Heart right ventricle (tissue), 16 donors: ENCODE data around the gene ATN1. TPM values are rescaled to one million over a fixed set of nuclear protein-coding genes. Genes with fewer than 3 reads are reported as not detected.

ENCODE experiments used
- ATAC-seq, 8 donors: fragments of 200-7000 bp; cut with Tn5 transposase; one replicate each; pipeline ENCODE4 v1.9.1; 2020; ENCODE audit warnings: mild to moderate bottlenecking in 8 of 8, moderate library complexity in 8 of 8, moderate number of reproducible peaks in 1 of 8
- DNase-seq, 2 donors: peaks; one replicate each; pipeline ENCODE4 v3.0.0-alpha.2; 2020
- H3K27ac ChIP-seq, 10 donors: fragments of 200-600 bp; sonication (generic) in 2 of 10; one replicate each; pipeline versions ENCODE4 v1.5.0 to v1.8.0; 2020 to 2022; ENCODE audit warnings: mild to moderate bottlenecking in 3 of 10
- H3K27me3 ChIP-seq, 7 donors: fragments of 200-600 bp; one replicate each; pipeline ENCODE4 v1.8.0; 2021 to 2022; ENCODE audit warnings: mild to moderate bottlenecking in 2 of 7
- H3K36me3 ChIP-seq, 9 donors: fragments of 200-600 bp; sonication (generic) in 1 of 9; one replicate each; pipeline versions ENCODE4 v1.5.0 to v1.8.0; 2020 to 2022; ENCODE audit warnings: mild to moderate bottlenecking in 2 of 9
- H3K4me1 ChIP-seq, 9 donors: fragments of 200-600 bp; sonication (generic) in 1 of 9; one replicate each; pipeline versions ENCODE4 v1.5.0 to v1.8.0; 2020 to 2022; ENCODE audit warnings: mild to moderate bottlenecking in 4 of 9
- H3K4me3 ChIP-seq, 10 donors: fragments of 200-600 bp; sonication (generic) in 2 of 10; one replicate each; pipeline versions ENCODE4 v1.5.0 to v1.8.0; 2020 to 2022; ENCODE audit warnings: mild to moderate bottlenecking in 7 of 10, moderate library complexity in 2 of 10
- H3K9me3 ChIP-seq, 11 donors: fragments of 200-600 bp in 10 of 11; sonication (generic) in 2 of 11; one replicate each; pipeline versions ENCODE4 v1.5.0 to v1.8.0; 2013 to 2022; ENCODE audit warnings: mild to moderate bottlenecking in 2 of 11, control low read depth in 1 of 11, moderate library complexity in 1 of 11
- CTCF ChIP-seq, 9 donors: fragments of 200-600 bp; sonication (generic) in 2 of 9; IDR thresholded peaks; one replicate each; pipeline versions ENCODE4 v1.5.0 to v1.8.0; 2021 to 2022; ENCODE audit warnings: antibody characterized with exemption in 9 of 9, mild to moderate bottlenecking in 5 of 9, moderate library complexity in 1 of 9
- WGBS, 2 donors: extraction: QIAGEN DNeasy Blood & Tissue Kit; methylation state at CpG; one replicate each; pipeline ENCODE4 v1.1.7; 2013; ENCODE audit warnings: inconsistent platforms in 1 of 2; 5-methylcytosine and 5-hydroxymethylcytosine counted together
- intact Hi-C, 10 donors: fragments of 100-400 bp; cut with DNase I; formaldehyde crosslinking; loops; one replicate each; pipeline versions ENCODE4 v1.11.1 to v1.14.2; 2022
- polyA plus RNA-seq, 2 donors: library from polyadenylated mRNA; stranded (reverse); fragments of 200-250 nt; gene quantifications; one replicate each; pipeline ENCODE4 v1.2.3, GENCODE V29; 2013
- total RNA-seq, 10 donors: library from RNA; stranded (reverse); fragmentation: NEBNext Ultra II Directional in 3 of 10; extraction: Animal tissue kit (Norgen Biotek cat#: 25700) in 3 of 10; gene quantifications; one replicate each; pipeline versions ENCODE4 v1.2.1 to v1.2.4, GENCODE V29; 2021 to 2023
- donor health status: Arrhythmogenic right ventricular cardiomyopathy.
- donor health status: ischemic (EF 13 %, LVEDD 7.1; RV severe dilation, severe dysfunction).
- donor health status: healthy with polysubstance abuse.
- donor health status: DM: no; HTN: yes; CAD: no.
- donor health status: DM: no; HTN: no; CAD: no.
- donor health status: ischemic (EF 25% LVEDD 6.9; RV normal size, moderate dysfunction).
- donor health status: ischemic (EF 25% LVEDD 5.7; RV mildly dilated, moderate dysfunction).
- donor health status: healthy.
- donor health status: DM: yes; HTN: yes; CAD: no.
- donor health status: Ischemic cardiomyopathy.
- donor health status: ischemic (EF 35%, LVEDD 5.7; RV mildly dilated, moderate dysfunction).
- donor health status: nonischemic (EF 11% LVEDD 7.7; RV severe dilation, severe dysfunction).
- donor health status: DM: yes; HTN: yes; CAD: no.
- donor health status: PGD.
- donor health status: ischemic (EF 29% LVEDD 5.4; RV normal size, mild dysfunction).
- donor health status: nonischemic (EF 23%, LVEDD 6.1; RV moderate dilation, normal function).

The ATN1 gene
- total and polyA plus RNA-seq, 12 donors = 48.7 to 96.7 (median 65.8) TPM

- ATAC-seq (no peak), DNase-seq (no peak)
- WGBS, 2 donors = 85 to 94% methylated on average over 20 of the region's 20 CpGs
- peak overlapping the region in 7 of 10 donors; percentile 18 to 98 (median 75) for H3K27ac ChIP-seq
- TF ChIP-seq CTCF (IDR thresholded peaks at IDR 0.05) = no peak
- peaks cover 0 to 82% (median 15%) of the 10 kb centered on the region in 9 donors for H3K4me1 ChIP-seq
- no peaks in the 10 kb centered on the region for H3K27me3 ChIP-seq
- H3K9me3 ChIP-seq = no peaks in the 10 kb centered on the region
- H3K4me3 ChIP-seq = peak overlapping the region in 9 of 10 donors; percentile 8 to 80 (median 37)
- intact Hi-C loops = loop anchor here in 1 of 10 donors (10.0 kb wide), 1 partner anchor 163 kb away; no protein-coding TSS in a partner anchor
- peaks cover 0 to 35% (median 0%) of the 10 kb centered on the region in 9 donors for H3K36me3 ChIP-seq
Observed at GRCh38 chr12:6951551-6952120, 23.9 kb downstream of the ATN1 start.

GRCh38 chr12:6952121-6952862 lies 24.5 kb downstream of the ATN1 start:
- WGBS, 2 donors = 67 to 72% methylated on average over 22 of the region's 22 CpGs
- no peak for TF ChIP-seq CTCF (IDR thresholded peaks at IDR 0.05)
- DNase-seq (no peak), ATAC-seq (no peak)
- H3K27me3 ChIP-seq = no peaks in the 10 kb centered on the region
- peak overlapping the region in 8 of 10 donors; percentile 12 to 80 (median 40) for H3K4me3 ChIP-seq
- peak overlapping the region in 7 of 10 donors; percentile 21 to 98 (median 75) for H3K27ac ChIP-seq
- no peaks in the 10 kb centered on the region for H3K9me3 ChIP-seq
- H3K36me3 ChIP-seq = peaks cover 0 to 41% (median 0%) of the 10 kb centered on the region in 9 donors
- intact Hi-C loops = loop anchor here in 1 of 10 donors (10.0 kb wide), 1 partner anchor 163 kb away; no protein-coding TSS in a partner anchor
- H3K4me1 ChIP-seq = peaks cover 0 to 82% (median 13%) of the 10 kb centered on the region in 9 donors

DNA sequence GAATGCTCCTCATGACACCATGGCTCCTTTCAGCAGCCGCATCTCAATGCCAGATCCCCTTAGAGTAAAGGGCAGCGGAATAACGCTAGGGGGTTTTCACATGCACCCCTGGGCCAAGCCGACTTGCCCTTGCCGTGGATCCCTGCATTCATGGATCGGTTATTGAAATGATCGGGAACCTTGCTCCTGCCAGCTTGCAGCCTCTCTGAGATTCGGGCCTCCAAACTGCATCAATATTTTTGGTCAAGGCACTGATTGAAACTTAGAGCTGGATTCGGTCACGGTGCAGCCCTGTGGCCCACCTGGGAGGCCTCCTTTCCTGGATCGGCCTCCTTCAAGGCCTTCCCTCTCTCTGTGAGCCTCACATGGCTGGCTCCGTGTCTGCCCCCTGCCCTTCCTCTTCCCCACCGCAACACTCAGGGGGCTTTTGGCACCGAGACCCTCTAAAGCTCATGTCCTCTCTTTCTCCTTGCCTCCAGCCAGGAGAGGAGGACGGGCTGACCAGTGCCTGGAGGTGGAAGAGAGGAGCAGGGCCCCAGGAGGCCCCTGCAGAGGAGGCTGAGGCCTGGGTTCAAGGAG lies 25.2 kb downstream of the ATN1 start:
- WGBS, 2 donors = 80 to 86% methylated on average over 15 of the region's 15 CpGs
- ATAC-seq = no peak
- H3K27ac ChIP-seq = peak overlapping the region in 8 of 10 donors; percentile 1 to 98 (median 76)

More for the DNA sequence above, 25.2 kb downstream of the ATN1 start:
- TF ChIP-seq CTCF (IDR thresholded peaks at IDR 0.05) = no peak
- no peaks in the 10 kb centered on the region for H3K9me3 ChIP-seq
- H3K4me3 ChIP-seq = peak overlapping the region in 6 of 10 donors; percentile 37 to 80 (median 42)
- no peak for DNase-seq
- intact Hi-C loops = loop anchor here in 1 of 10 donors (10.0 kb wide), 1 partner anchor 162 kb away; no protein-coding TSS in a partner anchor
- H3K27me3 ChIP-seq = no peaks in the 10 kb centered on the region
- peaks cover 0 to 48% (median 0%) of the 10 kb centered on the region in 9 donors for H3K36me3 ChIP-seq
- peaks cover 0 to 84% (median 16%) of the 10 kb centered on the region in 9 donors for H3K4me1 ChIP-seq
